GM18517 (cell line): ENCODE measurements around the gene RAD51B.

Source experiments
- ATAC-seq: cut with Tn5 transposase; IDR thresholded peaks from one replicate; pipeline ENCODE4 v1.9.1; 2021; ENCODE audit warnings: mild to moderate bottlenecking, moderate library complexity; ENCODE audit not compliant: unreplicated experiment

RAD51B gene

GRCh38 chr14:68261092-68261842, 441.7 kb downstream of the RAD51B start:
- no peak for ATAC-seq

- ATAC-seq = no peak
Measured at GRCh38 chr14:68262567-68262966, 443.0 kb downstream of the RAD51B start.

GRCh38 chr14:68263563-68264259, 444.1 kb downstream of the RAD51B start:
- no peak for ATAC-seq

- ATAC-seq = no peak
Measured at GRCh38 chr14:68264260-68264569, 444.6 kb downstream of the RAD51B start.

- ATAC-seq = no peak
Measured at GRCh38 chr14:68266998-68267397, 447.4 kb downstream of the RAD51B start.

- ATAC-seq = peak; percentile 65
Measured at GRCh38 chr14:68268197-68268596, 448.6 kb downstream of the RAD51B start.

- ATAC-seq = peak; percentile 10
Measured at GRCh38 chr14:68268719-68269118, 449.1 kb downstream of the RAD51B start.

- ATAC-seq = no peak
Measured at GRCh38 chr14:68269136-68269927, 449.8 kb downstream of the RAD51B start.

GRCh38 chr14:68270342-68270741, 450.8 kb downstream of the RAD51B start:
- ATAC-seq = no peak

- ATAC-seq = no peak
Measured at GRCh38 chr14:68271913-68272391, 452.4 kb downstream of the RAD51B start.

- no peak for ATAC-seq
Measured at GRCh38 chr14:68273413-68273812, 453.8 kb downstream of the RAD51B start.

- no peak for ATAC-seq
Measured at GRCh38 chr14:68274725-68275124, 455.1 kb downstream of the RAD51B start.

GRCh38 chr14:68278576-68279436, 459.2 kb downstream of the RAD51B start:
- no peak for ATAC-seq

- ATAC-seq = no peak
Measured at GRCh38 chr14:68279437-68279720, 459.8 kb downstream of the RAD51B start.

- ATAC-seq = peak; percentile 44
Measured at GRCh38 chr14:68279777-68280233, 460.2 kb downstream of the RAD51B start.

GRCh38 chr14:68281497-68281896, 461.9 kb downstream of the RAD51B start:
- no peak for ATAC-seq

GRCh38 chr14:68282479-68283377, 463.1 kb downstream of the RAD51B start:
- ATAC-seq = peak; percentile 21

GRCh38 chr14:68283378-68284123, 464.0 kb downstream of the RAD51B start:
- ATAC-seq = peak; percentile 44

- ATAC-seq = no peak
Measured at GRCh38 chr14:68284333-68284732, 464.8 kb downstream of the RAD51B start.
